Heart right ventricle (tissue), 16 donors: ENCODE data around the gene PCDHGB4. TPM values are rescaled to one million over a fixed set of nuclear protein-coding genes. Genes with fewer than 3 reads are reported as not detected.
A peak's percentile ranks its signal among the peaks of the same experiment; 100 is the strongest.

Experiments used
- ATAC-seq, 8 donors: fragments of 200-7000 bp; cut with Tn5 transposase; one replicate each; pipeline ENCODE4 v1.9.1; 2020; ENCODE audit warnings: mild to moderate bottlenecking in 8 of 8, moderate library complexity in 8 of 8, moderate number of reproducible peaks in 1 of 8
- DNase-seq, 2 donors: peaks; one replicate each; pipeline ENCODE4 v3.0.0-alpha.2; 2020
- H3K27ac ChIP-seq, 10 donors: fragments of 200-600 bp; sonication (generic) in 2 of 10; one replicate each; pipeline versions ENCODE4 v1.5.0 to v1.8.0; 2020 to 2022; ENCODE audit warnings: mild to moderate bottlenecking in 3 of 10
- H3K27me3 ChIP-seq, 7 donors: fragments of 200-600 bp; one replicate each; pipeline ENCODE4 v1.8.0; 2021 to 2022; ENCODE audit warnings: mild to moderate bottlenecking in 2 of 7
- H3K36me3 ChIP-seq, 9 donors: fragments of 200-600 bp; sonication (generic) in 1 of 9; one replicate each; pipeline versions ENCODE4 v1.5.0 to v1.8.0; 2020 to 2022; ENCODE audit warnings: mild to moderate bottlenecking in 2 of 9
- H3K4me1 ChIP-seq, 9 donors: fragments of 200-600 bp; sonication (generic) in 1 of 9; one replicate each; pipeline versions ENCODE4 v1.5.0 to v1.8.0; 2020 to 2022; ENCODE audit warnings: mild to moderate bottlenecking in 4 of 9
- H3K4me3 ChIP-seq, 10 donors: fragments of 200-600 bp; sonication (generic) in 2 of 10; one replicate each; pipeline versions ENCODE4 v1.5.0 to v1.8.0; 2020 to 2022; ENCODE audit warnings: mild to moderate bottlenecking in 7 of 10, moderate library complexity in 2 of 10
- H3K9me3 ChIP-seq, 11 donors: fragments of 200-600 bp in 10 of 11; sonication (generic) in 2 of 11; one replicate each; pipeline versions ENCODE4 v1.5.0 to v1.8.0; 2013 to 2022; ENCODE audit warnings: mild to moderate bottlenecking in 2 of 11, control low read depth in 1 of 11, moderate library complexity in 1 of 11
- WGBS, 2 donors: extraction: QIAGEN DNeasy Blood & Tissue Kit; methylation state at CpG; one replicate each; pipeline ENCODE4 v1.1.7; 2013; ENCODE audit warnings: inconsistent platforms in 1 of 2; 5-methylcytosine and 5-hydroxymethylcytosine counted together
- intact Hi-C, 10 donors: fragments of 100-400 bp; cut with DNase I; formaldehyde crosslinking; loops; one replicate each; pipeline versions ENCODE4 v1.11.1 to v1.14.2; 2022
- polyA plus RNA-seq, 2 donors: library from polyadenylated mRNA; stranded (reverse); fragments of 200-250 nt; gene quantifications; one replicate each; pipeline ENCODE4 v1.2.3, GENCODE V29; 2013
- total RNA-seq, 10 donors: library from RNA; stranded (reverse); fragmentation: NEBNext Ultra II Directional in 3 of 10; extraction: Animal tissue kit (Norgen Biotek cat#: 25700) in 3 of 10; gene quantifications; one replicate each; pipeline versions ENCODE4 v1.2.1 to v1.2.4, GENCODE V29; 2021 to 2023
- TF ChIP-seq, protein P1 (sequence below), 9 donors: fragments of 200-600 bp; sonication (generic) in 2 of 9; IDR thresholded peaks; one replicate each; pipeline versions ENCODE4 v1.5.0 to v1.8.0; 2021 to 2022; ENCODE audit warnings: antibody characterized with exemption in 9 of 9, mild to moderate bottlenecking in 5 of 9, moderate library complexity in 1 of 9
- donor health status: Arrhythmogenic right ventricular cardiomyopathy.
- donor health status: ischemic (EF 13 %, LVEDD 7.1; RV severe dilation, severe dysfunction).
- donor health status: healthy with polysubstance abuse.
- donor health status: DM: no; HTN: yes; CAD: no.
- donor health status: DM: no; HTN: no; CAD: no.
- donor health status: ischemic (EF 25% LVEDD 6.9; RV normal size, moderate dysfunction).
- donor health status: ischemic (EF 25% LVEDD 5.7; RV mildly dilated, moderate dysfunction).
- donor health status: healthy.
- donor health status: DM: yes; HTN: yes; CAD: no.
- donor health status: Ischemic cardiomyopathy.
- donor health status: ischemic (EF 35%, LVEDD 5.7; RV mildly dilated, moderate dysfunction).
- donor health status: nonischemic (EF 11% LVEDD 7.7; RV severe dilation, severe dysfunction).
- donor health status: DM: yes; HTN: yes; CAD: no.
- donor health status: PGD.
- donor health status: ischemic (EF 29% LVEDD 5.4; RV normal size, mild dysfunction).
- donor health status: nonischemic (EF 23%, LVEDD 6.1; RV moderate dilation, normal function).

The PCDHGB4 gene
- total and polyA plus RNA-seq, 12 donors: 0.96 to 10.9 (median 7.1) TPM

DNA sequence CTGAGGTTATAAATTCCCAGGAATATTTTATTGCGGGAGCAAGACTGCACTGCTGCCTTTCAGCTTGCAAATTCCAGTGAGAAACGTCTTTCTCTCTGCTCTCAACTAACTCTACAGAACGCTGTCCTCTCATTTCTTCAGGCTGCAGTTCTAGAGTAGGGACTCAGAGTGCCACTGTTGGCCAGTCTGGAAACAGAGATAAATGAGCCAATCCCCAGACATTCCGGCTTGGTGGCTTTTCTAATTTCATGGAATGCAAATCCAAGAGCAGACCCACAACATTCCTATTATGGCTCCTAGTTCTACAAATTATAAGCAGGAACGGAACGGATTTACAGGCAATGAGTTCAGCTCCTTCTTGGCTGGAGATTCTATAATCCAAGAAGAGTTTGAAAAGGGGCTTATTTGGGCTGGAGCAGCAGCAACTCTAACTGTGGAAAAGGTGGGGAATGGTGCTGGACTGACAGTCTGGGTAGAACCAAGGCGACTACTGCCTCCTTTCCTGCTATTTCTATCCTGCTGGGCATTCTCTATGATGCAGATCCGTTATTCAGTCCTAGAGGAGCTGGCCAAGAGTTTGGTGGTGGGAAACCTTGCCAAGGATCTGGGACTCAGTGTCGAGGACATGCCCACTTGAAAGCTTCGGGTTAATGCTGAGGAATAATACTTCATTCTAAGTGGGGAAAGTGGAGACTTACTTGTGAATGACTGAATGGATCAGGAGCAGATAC, 52.1 kb downstream of the PCDHGB4 start:
- TF ChIP-seq, protein P1, sequence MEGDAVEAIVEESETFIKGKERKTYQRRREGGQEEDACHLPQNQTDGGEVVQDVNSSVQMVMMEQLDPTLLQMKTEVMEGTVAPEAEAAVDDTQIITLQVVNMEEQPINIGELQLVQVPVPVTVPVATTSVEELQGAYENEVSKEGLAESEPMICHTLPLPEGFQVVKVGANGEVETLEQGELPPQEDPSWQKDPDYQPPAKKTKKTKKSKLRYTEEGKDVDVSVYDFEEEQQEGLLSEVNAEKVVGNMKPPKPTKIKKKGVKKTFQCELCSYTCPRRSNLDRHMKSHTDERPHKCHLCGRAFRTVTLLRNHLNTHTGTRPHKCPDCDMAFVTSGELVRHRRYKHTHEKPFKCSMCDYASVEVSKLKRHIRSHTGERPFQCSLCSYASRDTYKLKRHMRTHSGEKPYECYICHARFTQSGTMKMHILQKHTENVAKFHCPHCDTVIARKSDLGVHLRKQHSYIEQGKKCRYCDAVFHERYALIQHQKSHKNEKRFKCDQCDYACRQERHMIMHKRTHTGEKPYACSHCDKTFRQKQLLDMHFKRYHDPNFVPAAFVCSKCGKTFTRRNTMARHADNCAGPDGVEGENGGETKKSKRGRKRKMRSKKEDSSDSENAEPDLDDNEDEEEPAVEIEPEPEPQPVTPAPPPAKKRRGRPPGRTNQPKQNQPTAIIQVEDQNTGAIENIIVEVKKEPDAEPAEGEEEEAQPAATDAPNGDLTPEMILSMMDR (IDR thresholded peaks at IDR 0.05): no peak
- DNase-seq (no peak), ATAC-seq (peak in 3 of 8 donors; percentile 26 to 70 (median 68))
- WGBS, 2 donors: 60 to 66% methylated on average over 10 of the region's 10 CpGs
- no peak overlapping the region for H3K27ac ChIP-seq
- no peaks in the 10 kb centered on the region for H3K27me3 ChIP-seq
- peaks cover 0 to 94% (median 40%) of the 10 kb centered on the region in 11 donors for H3K9me3 ChIP-seq
- intact Hi-C loops: loop anchor here in 1 of 10 donors (5.0 kb wide), 1 partner anchor 38 kb away; the partner anchor contains the start of gene PCDHGC3
- no peak overlapping the region for H3K4me3 ChIP-seq
- peaks cover 0 to 33% (median 0%) of the 10 kb centered on the region in 9 donors for H3K36me3 ChIP-seq
- peaks cover 0 to 16% (median 0%) of the 10 kb centered on the region in 9 donors for H3K4me1 ChIP-seq

Other genes starting within 250 kb of the PCDHGB4 start
Only the 30 nearest of the 37 such genes appear.
- 1 to 10 TPM in 5 of 10 donors, under 1 TPM in 5; 0.34 to 3.4 (median 1.1) TPM for gene PCDHB9, start 200.5 kb upstream of the PCDHGB4 start, total RNA-seq
- under 1 TPM; 0.25 to 0.59 TPM for gene PCDHB9, start 200.5 kb upstream of the PCDHGB4 start, polyA plus RNA-seq
- 1 to 10 TPM in 3 of 10 donors, under 1 TPM in 7; 0.28 to 1.3 (median 0.68) TPM for gene PCDHB10, start 195.3 kb upstream of the PCDHGB4 start, total RNA-seq
- under 1 TPM; 0.42 to 0.59 TPM for gene PCDHB10, start 195.3 kb upstream of the PCDHGB4 start, polyA plus RNA-seq
- gene PCDHB11, start 188.1 kb upstream of the PCDHGB4 start, total RNA-seq: 1 to 10 TPM in 7 of 10 donors, under 1 TPM in 3; 0.64 to 2.8 (median 1.4) TPM
- gene PCDHB11, start 188.1 kb upstream of the PCDHGB4 start, polyA plus RNA-seq: under 1 TPM; 0.26 to 0.37 TPM
- gene PCDHB12, start 179.0 kb upstream of the PCDHGB4 start, total RNA-seq: 1 to 10 TPM in 6 of 10 donors, under 1 TPM in 4; 0.79 to 1.7 (median 1.1) TPM
- gene PCDHB12, start 179.0 kb upstream of the PCDHGB4 start, polyA plus RNA-seq: under 1 TPM; 0.51 to 0.58 TPM
- gene PCDHB13, start 173.8 kb upstream of the PCDHGB4 start, total RNA-seq: 1 to 10 TPM; 2.7 to 5.4 (median 3.6) TPM
- 1 to 10 TPM; 1.0 to 1.3 TPM for gene PCDHB13, start 173.8 kb upstream of the PCDHGB4 start, polyA plus RNA-seq
- gene PCDHB14, start 164.4 kb upstream of the PCDHGB4 start, total RNA-seq: 1 to 10 TPM; 1.4 to 9.0 (median 4.2) TPM
- gene PCDHB14, start 164.4 kb upstream of the PCDHGB4 start, polyA plus RNA-seq: 1 to 10 TPM; 1.2 to 2.2 TPM
- 10 to 100 TPM in 2 of 10 donors, 1 to 10 TPM in 8; 3.3 to 10.5 (median 5.2) TPM for gene PCDHB15, start 142.3 kb upstream of the PCDHGB4 start, total RNA-seq
- 1 to 10 TPM; 2.3 to 3.4 TPM for gene PCDHB15, start 142.3 kb upstream of the PCDHGB4 start, polyA plus RNA-seq
- gene SLC25A2, start 83.6 kb upstream of the PCDHGB4 start, total RNA-seq: under 1 TPM in 2 of 10 donors, not detected in 8; 0.28 TPM
- under 1 TPM in 1 of 2 donors, not detected in 1; 0.22 TPM for gene SLC25A2, start 83.6 kb upstream of the PCDHGB4 start, polyA plus RNA-seq
- 100 to 1,000 TPM in 8 of 10 donors, 10 to 100 TPM in 2; 93.4 to 111 (median 107) TPM for gene TAF7, start 66.9 kb upstream of the PCDHGB4 start, total RNA-seq
- 10 to 100 TPM; 33.1 to 89.9 TPM for gene TAF7, start 66.9 kb upstream of the PCDHGB4 start, polyA plus RNA-seq
- 1 to 10 TPM; 2.1 to 5.0 (median 2.8) TPM for gene PCDHGA1, start 57.2 kb upstream of the PCDHGB4 start, total RNA-seq
- gene PCDHGA1, start 57.2 kb upstream of the PCDHGB4 start, polyA plus RNA-seq: 1 to 10 TPM in 1 of 2 donors, under 1 TPM in 1; 0.57 to 1.5 TPM
- 10 to 100 TPM in 6 of 10 donors, 1 to 10 TPM in 4; 7.0 to 15.3 (median 12.2) TPM for gene PCDHGA2, start 48.9 kb upstream of the PCDHGB4 start, total RNA-seq
- 1 to 10 TPM; 1.6 to 2.0 TPM for gene PCDHGA2, start 48.9 kb upstream of the PCDHGB4 start, polyA plus RNA-seq
- gene PCDHGA3, start 43.9 kb upstream of the PCDHGB4 start, total RNA-seq: 10 to 100 TPM; 10.0 to 21.0 (median 15.2) TPM
- 1 to 10 TPM; 1.3 to 7.5 TPM for gene PCDHGA3, start 43.9 kb upstream of the PCDHGB4 start, polyA plus RNA-seq
- gene PCDHGB1, start 37.6 kb upstream of the PCDHGB4 start, total RNA-seq: 10 to 100 TPM in 3 of 10 donors, 1 to 10 TPM in 7; 5.2 to 13.2 (median 9.0) TPM
- gene PCDHGB1, start 37.6 kb upstream of the PCDHGB4 start, polyA plus RNA-seq: 1 to 10 TPM in 1 of 2 donors, under 1 TPM in 1; 0.19 to 7.2 TPM
- 10 to 100 TPM in 8 of 10 donors, 1 to 10 TPM in 2; 7.4 to 16.0 (median 10.5) TPM for gene PCDHGA4, start 32.7 kb upstream of the PCDHGB4 start, total RNA-seq
- gene PCDHGA4, start 32.7 kb upstream of the PCDHGB4 start, polyA plus RNA-seq: 1 to 10 TPM in 1 of 2 donors, under 1 TPM in 1; 0.70 to 4.8 TPM
- gene PCDHGB2, start 27.7 kb upstream of the PCDHGB4 start, total RNA-seq: 10 to 100 TPM in 7 of 10 donors, 1 to 10 TPM in 3; 8.2 to 17.0 (median 11.5) TPM
- 1 to 10 TPM in 1 of 2 donors, under 1 TPM in 1; 0.64 to 5.2 TPM for gene PCDHGB2, start 27.7 kb upstream of the PCDHGB4 start, polyA plus RNA-seq
- gene PCDHGA5, start 23.5 kb upstream of the PCDHGB4 start, total RNA-seq: 1 to 10 TPM; 5.5 to 9.7 (median 7.1) TPM
- 1 to 10 TPM in 1 of 2 donors, under 1 TPM in 1; 0.59 to 5.3 TPM for gene PCDHGA5, start 23.5 kb upstream of the PCDHGB4 start, polyA plus RNA-seq
- gene PCDHGB3, start 17.5 kb upstream of the PCDHGB4 start, total RNA-seq: 10 to 100 TPM in 3 of 10 donors, 1 to 10 TPM in 7; 7.0 to 14.0 (median 9.3) TPM
- gene PCDHGB3, start 17.5 kb upstream of the PCDHGB4 start, polyA plus RNA-seq: 1 to 10 TPM in 1 of 2 donors, under 1 TPM in 1; 0.39 to 5.1 TPM
- gene PCDHGA6, start 13.8 kb upstream of the PCDHGB4 start, total RNA-seq: 10 to 100 TPM in 1 of 10 donors, 1 to 10 TPM in 9; 5.4 to 10.6 (median 8.1) TPM
- 1 to 10 TPM; 1.2 to 9.4 TPM for gene PCDHGA6, start 13.8 kb upstream of the PCDHGB4 start, polyA plus RNA-seq
- 10 to 100 TPM in 1 of 10 donors, 1 to 10 TPM in 9; 5.9 to 11.5 (median 8.1) TPM for gene PCDHGA7, start 5.0 kb upstream of the PCDHGB4 start, total RNA-seq
- 1 to 10 TPM in 1 of 2 donors, under 1 TPM in 1; 0.54 to 6.4 TPM for gene PCDHGA7, start 5.0 kb upstream of the PCDHGB4 start, polyA plus RNA-seq
- gene PCDHGA8, start 4.9 kb downstream of the PCDHGB4 start, total RNA-seq: 10 to 100 TPM in 1 of 10 donors, 1 to 10 TPM in 9; 7.2 to 11.2 (median 8.7) TPM
- gene PCDHGA8, start 4.9 kb downstream of the PCDHGB4 start, polyA plus RNA-seq: 1 to 10 TPM in 1 of 2 donors, under 1 TPM in 1; 0.28 to 3.7 TPM
- 10 to 100 TPM in 2 of 10 donors, 1 to 10 TPM in 8; 6.6 to 12.1 (median 8.2) TPM for gene PCDHGB5, start 10.2 kb downstream of the PCDHGB4 start, total RNA-seq
- 1 to 10 TPM; 1.6 to 3.8 TPM for gene PCDHGB5, start 10.2 kb downstream of the PCDHGB4 start, polyA plus RNA-seq
- 1 to 10 TPM; 4.0 to 8.3 (median 6.0) TPM for gene PCDHGA9, start 15.1 kb downstream of the PCDHGB4 start, total RNA-seq
- 1 to 10 TPM in 1 of 2 donors, under 1 TPM in 1; 0.55 to 7.1 TPM for gene PCDHGA9, start 15.1 kb downstream of the PCDHGB4 start, polyA plus RNA-seq
- 10 to 100 TPM in 1 of 10 donors, 1 to 10 TPM in 9; 4.6 to 10.2 (median 6.6) TPM for gene PCDHGB6, start 20.3 kb downstream of the PCDHGB4 start, total RNA-seq
- 1 to 10 TPM; 1.1 to 5.8 TPM for gene PCDHGB6, start 20.3 kb downstream of the PCDHGB4 start, polyA plus RNA-seq
- 1 to 10 TPM; 4.3 to 7.8 (median 6.7) TPM for gene PCDHGA10, start 25.3 kb downstream of the PCDHGB4 start, total RNA-seq
- gene PCDHGA10, start 25.3 kb downstream of the PCDHGB4 start, polyA plus RNA-seq: 1 to 10 TPM in 1 of 2 donors, under 1 TPM in 1; 0.52 to 3.4 TPM
- 10 to 100 TPM in 8 of 10 donors, 1 to 10 TPM in 2; 5.9 to 12.6 (median 10.5) TPM for gene PCDHGB7, start 30.0 kb downstream of the PCDHGB4 start, total RNA-seq
- gene PCDHGB7, start 30.0 kb downstream of the PCDHGB4 start, polyA plus RNA-seq: 1 to 10 TPM; 1.9 to 5.6 TPM
- gene PCDHGA11, start 33.4 kb downstream of the PCDHGB4 start, total RNA-seq: 1 to 10 TPM; 3.3 to 8.5 (median 5.4) TPM
- gene PCDHGA11, start 33.4 kb downstream of the PCDHGB4 start, polyA plus RNA-seq: 1 to 10 TPM in 1 of 2 donors, under 1 TPM in 1; 0.74 to 7.2 TPM
- 1 to 10 TPM; 5.4 to 9.2 (median 6.1) TPM for gene PCDHGA12, start 42.8 kb downstream of the PCDHGB4 start, total RNA-seq
- 1 to 10 TPM; 1.6 to 5.3 TPM for gene PCDHGA12, start 42.8 kb downstream of the PCDHGB4 start, polyA plus RNA-seq
- gene PCDHGC3, start 88.3 kb downstream of the PCDHGB4 start, total RNA-seq: 10 to 100 TPM; 12.8 to 19.5 (median 15.9) TPM
- gene PCDHGC3, start 88.3 kb downstream of the PCDHGB4 start, polyA plus RNA-seq: 10 to 100 TPM; 43.4 to 48.6 TPM
- 1 to 10 TPM; 1.7 to 4.3 (median 3.1) TPM for gene PCDHGC4, start 97.3 kb downstream of the PCDHGB4 start, total RNA-seq
- gene PCDHGC4, start 97.3 kb downstream of the PCDHGB4 start, polyA plus RNA-seq: 1 to 10 TPM in 1 of 2 donors, under 1 TPM in 1; 0.12 to 5.0 TPM
- gene PCDHGC5, start 101.4 kb downstream of the PCDHGB4 start, total RNA-seq: 1 to 10 TPM; 2.2 to 4.9 (median 3.3) TPM
- gene PCDHGC5, start 101.4 kb downstream of the PCDHGB4 start, polyA plus RNA-seq: 10 to 100 TPM in 1 of 2 donors, under 1 TPM in 1; 0.38 to 10.2 TPM